ENCODE results near the gene TMEM138. TPM values are rescaled to one million over a fixed set of nuclear protein-coding genes. Genes with fewer than 3 reads are reported as not detected.

Gene TMEM138
- total RNA-seq, 1 donor from 2014 or later: 23.3 TPM

- Mint-ChIP-seq H3K4me1 (ENCODE audit: low read depth, unreplicated experiment) (peaks cover 20% of the 10 kb centered on the region), H3K4me3 (ENCODE audit: unreplicated experiment) (peak overlapping the region; percentile 46), H3K27me3 (ENCODE audit: unreplicated experiment) (peaks cover under 1% of the 10 kb centered on the region), H3K9me3 (ENCODE audit: unreplicated experiment) (peaks cover 8% of the 10 kb centered on the region), H3K27ac (ENCODE audit: unreplicated experiment) (peak overlapping the region; percentile 70), H3K36me3 (ENCODE audit: unreplicated experiment) (no peaks in the 10 kb centered on the region)
- DNase-seq: no peak
- TF ChIP-seq, protein P1, sequence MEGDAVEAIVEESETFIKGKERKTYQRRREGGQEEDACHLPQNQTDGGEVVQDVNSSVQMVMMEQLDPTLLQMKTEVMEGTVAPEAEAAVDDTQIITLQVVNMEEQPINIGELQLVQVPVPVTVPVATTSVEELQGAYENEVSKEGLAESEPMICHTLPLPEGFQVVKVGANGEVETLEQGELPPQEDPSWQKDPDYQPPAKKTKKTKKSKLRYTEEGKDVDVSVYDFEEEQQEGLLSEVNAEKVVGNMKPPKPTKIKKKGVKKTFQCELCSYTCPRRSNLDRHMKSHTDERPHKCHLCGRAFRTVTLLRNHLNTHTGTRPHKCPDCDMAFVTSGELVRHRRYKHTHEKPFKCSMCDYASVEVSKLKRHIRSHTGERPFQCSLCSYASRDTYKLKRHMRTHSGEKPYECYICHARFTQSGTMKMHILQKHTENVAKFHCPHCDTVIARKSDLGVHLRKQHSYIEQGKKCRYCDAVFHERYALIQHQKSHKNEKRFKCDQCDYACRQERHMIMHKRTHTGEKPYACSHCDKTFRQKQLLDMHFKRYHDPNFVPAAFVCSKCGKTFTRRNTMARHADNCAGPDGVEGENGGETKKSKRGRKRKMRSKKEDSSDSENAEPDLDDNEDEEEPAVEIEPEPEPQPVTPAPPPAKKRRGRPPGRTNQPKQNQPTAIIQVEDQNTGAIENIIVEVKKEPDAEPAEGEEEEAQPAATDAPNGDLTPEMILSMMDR (IDR thresholded peaks at IDR 0.05; ENCODE audit: partially characterized antibody, unreplicated experiment): no peak
Observed at GRCh38 chr11:61328351-61328750, 33.8 kb upstream of the TMEM138 start.

DNA sequence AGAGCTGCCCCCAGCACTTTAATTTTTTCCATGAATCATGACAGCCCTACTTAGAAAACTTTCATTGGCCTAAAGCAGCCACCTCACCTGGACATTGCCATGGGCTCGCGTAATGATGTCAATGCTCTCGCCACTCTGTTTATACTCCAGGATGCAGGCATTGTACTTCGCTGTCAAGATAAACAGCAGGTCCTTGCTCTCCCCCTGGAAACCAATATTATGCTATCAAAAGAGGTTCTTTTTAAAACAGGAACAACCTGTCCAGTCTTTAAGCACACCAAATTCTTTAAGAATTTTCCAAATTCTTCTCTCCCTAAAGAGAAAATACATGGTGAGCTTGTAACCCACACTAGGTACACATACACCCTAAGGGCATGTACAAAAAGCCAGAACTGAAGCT, 32.3 kb upstream of the TMEM138 start:
- Mint-ChIP-seq H3K36me3 (ENCODE audit: unreplicated experiment) (no peaks in the 10 kb centered on the region), H3K4me1 (ENCODE audit: low read depth, unreplicated experiment) (peaks cover 23% of the 10 kb centered on the region), H3K4me3 (ENCODE audit: unreplicated experiment) (peak overlapping the region; percentile 14), H3K27ac (ENCODE audit: unreplicated experiment) (no peak overlapping the region), H3K27me3 (ENCODE audit: unreplicated experiment) (peaks cover 6% of the 10 kb centered on the region), H3K9me3 (ENCODE audit: unreplicated experiment) (peaks cover 9% of the 10 kb centered on the region)
- DNase-seq: no peak
- TF ChIP-seq, protein P1 (IDR thresholded peaks at IDR 0.05; ENCODE audit: partially characterized antibody, unreplicated experiment): no peak

DNA sequence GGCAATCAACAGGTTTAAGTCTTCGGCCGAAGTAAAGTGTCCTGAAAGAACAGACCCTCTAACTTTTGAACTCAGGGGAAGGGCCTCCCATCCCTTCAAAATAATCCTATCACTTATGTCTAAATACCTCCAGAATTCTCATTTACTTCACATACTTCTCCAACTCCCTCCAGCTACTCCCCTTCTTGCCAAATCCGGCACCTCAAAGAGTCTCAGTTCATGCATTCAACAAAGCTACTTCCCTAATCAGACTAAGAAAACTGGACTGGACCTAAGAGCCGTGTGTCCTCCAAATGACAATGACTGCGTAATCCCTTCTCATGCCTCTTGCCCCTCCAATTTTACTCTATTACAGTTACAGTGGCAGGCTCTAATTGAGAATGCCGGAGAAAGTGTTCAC, 30.5 kb upstream of the TMEM138 start:
- Mint-ChIP-seq H3K4me3 (ENCODE audit: unreplicated experiment) (peak overlapping the region; percentile 99), H3K9me3 (ENCODE audit: unreplicated experiment) (peaks cover 9% of the 10 kb centered on the region), H3K27ac (ENCODE audit: unreplicated experiment) (peak overlapping the region; percentile 90), H3K4me1 (ENCODE audit: low read depth, unreplicated experiment) (peaks cover 26% of the 10 kb centered on the region), H3K36me3 (ENCODE audit: unreplicated experiment) (no peaks in the 10 kb centered on the region), H3K27me3 (ENCODE audit: unreplicated experiment) (peaks cover 8% of the 10 kb centered on the region)
- DNase-seq: no peak
- TF ChIP-seq, protein P1 (IDR thresholded peaks at IDR 0.05; ENCODE audit: partially characterized antibody, unreplicated experiment): no peak

DNA sequence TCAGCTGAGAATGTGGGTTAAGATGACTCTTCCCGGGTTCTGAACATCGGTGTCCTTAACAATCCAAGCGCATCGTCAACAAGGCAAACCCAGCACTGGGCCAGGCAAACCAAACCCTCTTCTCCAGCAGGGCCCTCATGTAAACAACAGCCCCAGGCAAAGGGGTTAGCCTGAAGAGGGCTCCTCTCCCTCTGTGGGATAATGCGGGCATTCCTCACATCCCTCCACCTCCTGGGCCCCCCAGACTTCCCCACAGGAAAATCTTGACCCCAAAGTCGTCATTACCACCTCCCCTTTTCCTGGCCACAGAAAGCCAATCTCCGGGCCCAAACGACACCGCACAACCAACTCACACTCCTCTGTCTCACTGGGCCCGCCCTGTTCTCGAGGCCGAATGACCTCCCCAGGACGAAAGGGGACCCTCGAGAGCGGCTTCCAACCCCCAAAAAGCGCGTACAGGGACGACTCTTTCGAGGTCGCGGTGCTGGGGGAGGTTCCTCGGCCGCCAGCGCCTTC, 29.8 kb upstream of the TMEM138 start:
- peak overlapping the region; percentile 99 for H3K4me3 Mint-ChIP-seq (ENCODE audit: unreplicated experiment)
- peaks cover 9% of the 10 kb centered on the region for H3K9me3 Mint-ChIP-seq (ENCODE audit: unreplicated experiment)
- peaks cover 27% of the 10 kb centered on the region for H3K4me1 Mint-ChIP-seq (ENCODE audit: low read depth, unreplicated experiment)
- TF ChIP-seq, protein P1 (IDR thresholded peaks at IDR 0.05; ENCODE audit: partially characterized antibody, unreplicated experiment): no peak
- no peak for DNase-seq
- peak overlapping the region; percentile 90 for H3K27ac Mint-ChIP-seq (ENCODE audit: unreplicated experiment)
- no peaks in the 10 kb centered on the region for H3K36me3 Mint-ChIP-seq (ENCODE audit: unreplicated experiment)
- peaks cover 8% of the 10 kb centered on the region for H3K27me3 Mint-ChIP-seq (ENCODE audit: unreplicated experiment)

- TF ChIP-seq, protein P1 (IDR thresholded peaks at IDR 0.05; ENCODE audit: partially characterized antibody, unreplicated experiment): no peak
- peak; percentile 100 for DNase-seq
- peaks cover 27% of the 10 kb centered on the region for H3K4me1 Mint-ChIP-seq (ENCODE audit: low read depth, unreplicated experiment)
- H3K4me3 Mint-ChIP-seq (ENCODE audit: unreplicated experiment): peak within 1 kb of the TSS; percentile 99
- H3K27ac Mint-ChIP-seq (ENCODE audit: unreplicated experiment): peak within 1 kb of the TSS; percentile 100
- H3K36me3 Mint-ChIP-seq (ENCODE audit: unreplicated experiment): no peaks in the 10 kb centered on the region
- peaks cover 8% of the 10 kb centered on the region for H3K27me3 Mint-ChIP-seq (ENCODE audit: unreplicated experiment)
- peaks cover 9% of the 10 kb centered on the region for H3K9me3 Mint-ChIP-seq (ENCODE audit: unreplicated experiment)
Observed at GRCh38 chr11:61332797-61333549, 29.2 kb upstream of the TMEM138 start, which contains the start of the genes DDB1 and TKFC. DDB1 (minus strand) TSS chr11:61333105; CDS start chr11:61332968, 137 bp downstream. TKFC (plus strand) TSS chr11:61333228; CDS start chr11:61334729, 1,501 bp downstream.

Data from glutamatergic neuron (in vitro differentiated cells).